CD1c-positive myeloid dendritic cell (primary cell): ENCODE results near the gene PALM2AKAP2.
"Not testable (repeated sequence)": the region's sequence is repeated elsewhere in the genome, so short reads cannot be mapped to it uniquely, and the experiment has no call there.

Experiments used
- DNase-seq: peaks from one replicate; pipeline ENCODE4 v3.0.0-alpha.2; 2016; ENCODE audit errors: extremely low spot score

Gene PALM2AKAP2

DNA sequence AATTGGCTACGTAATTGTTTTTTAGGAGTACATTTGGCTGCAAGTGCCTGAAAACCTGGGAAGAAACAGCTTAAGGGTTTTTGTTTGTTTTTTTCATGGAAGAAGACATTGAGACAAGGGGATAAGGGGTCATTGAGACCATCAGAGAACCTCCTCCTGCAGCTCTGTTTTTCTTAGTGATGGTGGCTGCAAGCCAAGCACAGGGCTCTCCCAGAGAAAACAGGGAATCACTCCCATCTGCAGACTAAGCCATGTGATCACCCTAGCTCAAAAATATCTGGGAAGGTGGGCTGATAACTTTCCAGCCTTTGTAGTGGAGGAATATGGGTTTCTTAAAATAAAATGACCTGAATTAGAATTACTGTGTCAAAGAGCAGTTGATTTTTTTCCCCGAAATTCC is 25.1 kb downstream of the PALM2AKAP2 start:
- no peak for DNase-seq

DNA sequence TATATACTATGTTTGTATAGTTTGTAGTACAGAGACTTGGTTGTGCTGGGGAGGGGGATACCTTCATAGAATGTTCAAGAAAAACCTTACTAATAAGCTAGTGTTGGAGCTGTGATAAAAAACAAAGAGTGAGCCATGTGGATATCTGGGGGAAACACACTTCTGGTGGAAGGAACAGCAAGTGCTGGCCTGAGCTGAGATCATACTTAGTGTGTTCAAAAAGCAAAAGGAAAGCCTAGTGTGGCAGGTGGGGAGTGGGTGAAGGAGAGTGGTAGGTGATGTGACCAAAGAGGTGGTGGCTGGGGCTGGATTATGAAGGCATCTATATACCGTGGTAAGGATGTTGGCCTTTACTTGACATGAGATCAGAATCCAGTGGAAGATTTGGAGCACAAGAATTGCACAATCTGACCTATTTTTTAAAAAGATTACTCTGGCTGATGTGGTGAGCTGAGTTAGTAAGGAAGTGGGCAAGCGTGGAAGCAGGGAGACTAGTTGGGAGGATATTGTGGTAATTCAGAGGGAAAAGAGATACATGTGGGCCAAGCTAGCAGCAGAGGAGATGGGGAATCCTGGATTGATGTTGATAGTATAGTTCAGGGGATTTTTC is 26.6 kb downstream of the PALM2AKAP2 start:
- DNase-seq: no peak

DNA sequence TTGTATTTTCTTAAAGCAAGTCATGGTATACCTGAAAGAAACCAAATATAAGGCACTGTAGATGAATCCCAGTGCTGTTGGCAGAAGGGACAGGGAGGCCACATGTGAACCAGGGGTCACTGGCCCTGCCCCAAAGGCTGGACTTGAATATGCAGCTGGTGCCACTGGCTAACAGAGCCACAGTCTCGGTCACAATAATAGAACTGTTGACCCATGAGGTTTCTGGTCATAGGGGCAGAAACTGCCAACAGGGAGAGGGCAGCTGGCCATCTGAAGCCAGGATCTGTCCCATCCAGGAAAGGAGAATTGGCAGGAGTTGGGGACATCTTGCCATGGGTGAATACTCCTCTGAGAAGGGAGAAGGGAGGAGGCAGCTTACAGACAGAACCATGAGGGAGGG is 31.9 kb downstream of the PALM2AKAP2 start:
- DNase-seq: no peak

DNA sequence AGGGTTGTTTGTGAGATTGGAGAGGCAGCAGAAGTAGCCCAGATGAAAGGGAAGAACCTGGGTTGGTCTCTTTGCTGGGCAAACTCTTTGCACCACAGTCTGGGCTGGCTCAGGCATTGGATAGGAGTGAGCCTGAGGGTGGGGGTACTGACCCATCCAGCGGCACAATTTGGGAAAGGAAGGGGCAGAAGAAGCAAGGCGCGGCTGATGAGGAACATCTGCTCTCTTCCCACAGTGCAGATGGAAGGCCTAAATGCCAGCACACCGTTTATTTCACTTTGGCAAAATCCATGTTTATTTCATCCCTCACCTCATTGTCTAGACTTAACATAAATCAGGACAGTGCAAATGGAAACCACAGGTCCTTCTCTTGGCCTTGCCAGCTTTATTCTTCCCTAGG is 32.3 kb downstream of the PALM2AKAP2 start:
- no peak for DNase-seq

DNA sequence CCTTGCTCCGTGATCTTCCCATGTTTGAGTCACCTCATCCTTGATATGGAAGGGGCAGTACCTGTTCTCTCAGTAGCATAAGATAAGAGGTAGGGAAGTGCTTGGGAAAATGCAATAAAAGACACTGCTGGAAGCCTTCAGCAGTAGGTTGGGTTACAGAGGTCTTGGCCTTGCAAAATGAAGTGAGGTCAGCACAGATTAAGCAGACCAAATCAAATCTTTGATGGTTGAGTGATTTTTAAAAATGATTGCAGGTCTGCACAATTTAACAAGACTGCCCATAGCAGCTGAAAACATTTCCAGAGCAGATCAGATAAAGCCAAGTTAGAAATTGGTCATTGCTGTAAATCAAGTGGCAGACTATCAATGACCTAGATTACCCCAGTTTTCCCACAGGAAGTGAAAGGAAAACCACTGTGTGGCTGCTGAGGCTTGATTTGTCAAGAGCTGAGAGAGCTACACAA is 32.9 kb downstream of the PALM2AKAP2 start:
- DNase-seq: no peak

DNA sequence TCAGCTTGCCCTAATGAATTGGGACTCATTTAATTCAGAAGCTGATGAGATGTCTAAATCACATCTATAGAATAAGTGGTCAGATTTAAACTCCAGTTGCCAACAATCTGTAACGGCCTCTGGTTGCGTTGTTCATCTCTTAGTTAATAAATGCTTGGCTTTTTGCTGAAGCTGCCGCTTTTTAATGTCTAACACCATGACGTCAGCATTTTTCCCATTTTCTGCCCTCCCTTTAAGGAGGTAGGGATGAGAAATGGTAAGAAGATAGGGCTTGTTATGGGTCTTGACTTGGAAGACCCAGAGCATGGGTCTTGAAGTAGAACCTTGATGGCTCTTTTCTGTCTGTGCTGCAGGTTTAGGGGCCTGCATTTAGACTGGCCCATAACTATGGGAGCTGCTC is 33.3 kb downstream of the PALM2AKAP2 start:
- DNase-seq: no peak

DNA sequence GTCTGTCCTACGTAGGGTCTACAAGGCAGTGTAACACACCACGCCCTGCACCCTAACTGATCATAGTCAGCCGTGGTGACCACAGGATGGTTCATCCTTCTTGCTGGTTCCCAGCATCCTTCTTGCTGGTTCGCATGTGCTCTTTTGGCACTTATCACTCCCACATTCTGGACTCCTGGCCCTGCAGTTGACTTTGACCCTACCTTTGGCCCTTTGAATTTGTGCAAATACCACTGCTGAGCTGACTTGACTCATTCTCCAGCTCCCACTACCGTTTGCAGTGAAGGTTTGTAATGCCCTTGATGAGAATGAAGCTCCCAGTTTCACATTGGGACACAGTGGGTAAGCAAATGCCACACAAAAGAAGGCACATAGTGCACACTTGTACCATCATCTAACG is 33.8 kb downstream of the PALM2AKAP2 start:
- no peak for DNase-seq

DNA sequence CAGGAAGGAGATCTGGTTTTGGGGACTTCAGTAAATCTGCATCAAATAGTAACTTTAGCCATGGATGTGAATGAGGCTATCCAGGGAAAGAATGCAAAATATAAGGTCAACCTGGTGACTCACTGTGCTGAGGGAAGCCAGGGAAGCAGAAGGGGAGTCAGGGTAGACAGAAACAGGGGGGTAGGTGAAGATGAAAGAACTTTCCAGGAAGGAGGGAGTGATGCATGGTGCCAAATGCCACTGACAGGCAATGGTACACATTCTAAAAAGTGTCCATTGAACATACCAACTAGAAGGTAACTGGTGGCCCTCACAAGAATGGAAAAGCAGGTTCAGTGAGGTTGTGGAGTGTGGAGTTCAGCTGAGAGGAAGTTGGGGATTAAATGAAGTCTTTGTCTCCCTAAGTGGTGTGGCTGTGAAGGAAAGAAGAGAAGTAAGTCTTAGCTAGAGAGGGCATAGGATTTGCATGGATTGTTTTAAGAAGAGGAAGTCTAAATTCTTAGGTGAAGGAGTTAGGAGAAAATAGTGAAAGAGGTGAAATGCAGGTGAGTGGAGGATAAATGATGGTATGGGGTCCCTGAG is 35.5 kb downstream of the PALM2AKAP2 start:
- DNase-seq: no peak

DNA sequence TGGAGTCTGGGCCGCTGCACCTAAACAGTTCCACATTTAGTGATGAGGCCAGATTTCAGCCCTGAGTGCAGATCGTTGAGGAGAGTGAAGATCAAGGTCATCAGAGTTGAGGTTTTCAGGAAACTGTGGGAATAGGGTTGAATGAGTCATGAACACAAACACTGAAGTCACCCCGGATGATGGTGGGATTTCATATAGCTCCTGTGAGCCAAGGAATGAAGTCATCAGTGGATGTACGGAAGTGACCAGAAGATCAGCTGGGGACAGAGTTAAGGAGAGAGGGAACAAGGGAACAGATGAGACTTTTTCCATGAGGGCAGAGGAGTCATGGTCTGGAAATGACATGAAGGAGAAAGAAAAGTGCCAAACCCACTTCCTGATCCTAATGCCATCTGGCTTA is 36.5 kb downstream of the PALM2AKAP2 start:
- peak; percentile 27 for DNase-seq

DNA sequence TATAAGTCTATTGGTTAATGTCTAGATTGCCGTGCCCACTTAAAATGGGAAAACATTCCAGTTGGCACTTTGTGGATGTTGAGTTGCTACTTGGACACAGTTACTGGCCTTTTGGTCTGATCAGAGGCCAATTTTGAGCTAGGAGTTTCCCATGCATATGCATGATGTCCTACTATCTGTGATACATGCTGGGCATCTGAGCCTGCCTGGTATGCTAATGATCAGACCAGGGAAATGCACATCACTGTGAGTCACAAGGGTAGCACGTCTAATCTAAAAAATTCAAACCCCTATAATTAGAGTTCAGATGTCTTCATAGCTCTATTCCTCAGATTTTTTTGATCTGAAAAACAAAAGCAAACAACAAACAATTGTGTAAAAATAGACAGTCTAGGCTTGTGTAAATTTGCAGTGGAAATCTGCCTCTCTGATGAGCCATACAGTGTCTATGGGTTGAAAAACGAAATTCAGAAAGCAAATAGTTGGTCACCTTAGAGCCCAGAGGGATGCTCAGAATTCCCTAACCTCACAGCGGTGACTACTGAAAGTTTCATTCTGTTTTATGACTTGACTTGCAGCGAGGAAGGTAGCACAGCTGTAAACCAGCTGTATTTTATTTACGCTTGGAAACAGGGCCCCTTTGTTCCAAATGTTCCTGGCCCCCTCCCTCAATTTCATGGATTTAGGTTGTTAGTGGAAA is 37.3 kb downstream of the PALM2AKAP2 start:
- no peak for DNase-seq

DNA sequence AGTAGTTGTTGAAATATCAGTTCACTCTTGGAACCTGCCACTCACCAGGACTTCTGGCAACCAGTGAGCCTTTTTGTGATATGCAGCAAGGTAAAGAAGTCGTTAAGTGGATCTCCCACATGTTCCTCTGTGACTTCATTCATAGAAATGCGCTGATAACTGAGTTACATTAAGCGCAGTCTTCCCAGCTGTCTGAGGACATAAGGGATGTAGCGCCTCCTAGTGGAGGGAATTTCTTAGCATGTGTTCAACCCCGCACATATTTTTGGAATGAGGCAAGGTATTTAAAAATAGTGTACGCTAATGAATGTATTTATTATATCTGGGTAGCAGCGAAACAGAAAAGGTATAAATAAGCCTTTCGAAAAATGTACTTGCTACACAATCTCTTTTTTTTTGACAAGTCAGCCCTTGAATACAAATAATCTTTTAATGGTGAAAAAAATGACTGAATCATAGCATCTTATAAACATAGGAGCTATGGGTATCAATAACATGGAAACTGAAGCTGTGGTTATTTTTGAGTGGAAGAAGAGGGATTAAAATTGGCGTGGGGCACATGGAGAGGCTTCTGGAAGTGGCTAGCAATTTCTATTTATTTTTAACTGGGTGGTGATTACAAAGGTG is 38.0 kb downstream of the PALM2AKAP2 start:
- DNase-seq: peak; percentile 67

DNA sequence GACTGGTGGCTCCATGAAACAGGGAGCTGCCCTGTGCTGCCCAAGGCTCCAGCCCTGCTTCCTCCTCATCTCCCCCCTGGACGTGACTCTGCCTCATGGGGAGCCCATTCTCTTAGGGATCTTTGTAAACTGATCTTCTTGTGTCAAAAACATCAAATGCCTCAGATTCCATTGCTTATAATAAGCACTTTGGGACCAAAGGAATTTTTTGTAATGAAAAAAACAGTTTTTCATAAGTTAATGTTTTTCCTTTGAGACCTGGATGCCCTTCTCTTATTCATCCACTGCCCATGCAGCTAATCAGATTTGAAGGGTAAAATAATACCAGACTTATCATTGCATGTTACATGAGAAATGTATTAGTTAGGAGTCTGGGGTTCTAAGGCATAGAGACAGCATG is 41.7 kb downstream of the PALM2AKAP2 start:
- no peak for DNase-seq

DNA sequence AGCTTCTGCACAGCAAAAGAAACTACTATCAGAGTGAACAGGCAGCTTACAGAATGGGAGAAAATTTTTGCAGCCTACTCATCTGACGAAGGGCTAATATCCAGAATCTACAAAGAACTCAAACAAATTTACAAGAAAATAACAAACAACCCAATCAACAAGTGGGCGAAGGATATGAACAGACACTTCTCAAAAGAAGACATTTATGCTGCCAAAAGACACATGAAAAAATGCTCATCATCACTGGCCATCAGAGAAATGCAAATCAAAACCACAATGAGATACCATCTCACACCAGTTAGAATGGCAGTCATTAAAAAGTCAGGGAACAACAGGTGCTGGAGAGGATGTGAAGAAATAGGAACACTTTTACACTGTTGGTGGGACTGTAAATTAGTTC is 45.4 kb downstream of the PALM2AKAP2 start:
- DNase-seq: not testable (repeated sequence)

DNA sequence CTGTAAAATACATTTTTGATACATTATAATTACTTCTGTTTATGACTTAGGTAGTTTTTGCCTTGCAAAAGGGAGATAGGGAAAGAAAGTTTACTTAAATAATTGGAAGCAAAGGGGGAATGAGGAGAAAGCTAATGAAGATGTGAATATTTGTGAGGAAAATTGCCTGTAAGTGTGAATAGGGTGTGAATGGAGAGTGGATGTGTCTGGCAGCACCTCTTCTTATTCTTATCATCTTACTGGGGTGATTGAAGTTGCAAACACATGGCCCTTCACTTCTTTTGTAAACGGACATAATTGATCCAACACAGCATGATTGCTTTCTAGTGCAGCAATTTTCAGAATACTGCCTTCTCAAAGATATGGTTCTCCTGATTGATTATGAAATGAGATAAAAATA is 46.6 kb downstream of the PALM2AKAP2 start:
- DNase-seq: no peak

DNA sequence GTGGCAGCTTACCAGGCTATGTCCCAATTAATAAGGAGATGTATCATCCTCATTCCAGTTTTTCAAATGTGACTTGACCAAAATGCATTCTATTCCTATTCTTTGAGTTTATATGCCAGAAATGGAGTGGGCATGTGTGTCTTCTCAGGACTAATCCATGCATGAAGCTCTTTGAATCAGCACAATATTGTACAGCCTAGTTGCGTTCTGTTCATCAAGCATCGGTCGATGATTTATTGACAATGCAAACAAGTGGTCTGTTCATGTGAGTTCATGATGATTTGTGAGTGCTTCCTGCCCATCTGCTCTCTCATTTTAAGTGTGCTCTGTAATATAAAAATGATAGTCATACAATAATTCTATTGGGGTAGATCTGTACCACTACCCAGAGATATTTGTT is 48.3 kb downstream of the PALM2AKAP2 start:
- DNase-seq: no peak
